SK-N-MC (cell line): ENCODE measurements around the gene SPSB1.

Experiments used
- DNase-seq: peaks from one replicate; pipeline ENCODE4 v3.0.0-alpha.2; 2011; ENCODE audit warnings: low read depth, low spot score
- H3K27ac ChIP-seq: fragments of 200-600 bp; sonication (generic); 2 replicates; pipeline ENCODE4 v1.5.1; 2016; ENCODE audit warnings: mixed run types
- H3K36me3 ChIP-seq: fragments of 200-600 bp; sonication (generic); 2 replicates; pipeline ENCODE4 v1.6.1; 2017; ENCODE audit warnings: antibody characterized with exemption, low read length, mixed read lengths; ENCODE audit not compliant: insufficient read depth
- H3K4me3 ChIP-seq: fragments of 200-600 bp; sonication (generic); 2 replicates; pipeline ENCODE4 v1.5.1; 2016
- H3K9ac ChIP-seq: fragments of 200-600 bp; sonication (generic); 2 replicates; pipeline ENCODE4 v1.8.0; 2017; ENCODE audit warnings: mixed run types, mixed read lengths; ENCODE audit not compliant: insufficient read length
- H3K9me3 ChIP-seq: fragments of 200-600 bp; sonication (generic); 2 replicates; pipeline ENCODE4 v1.6.1; 2017; ENCODE audit warnings: low read depth, mild to moderate bottlenecking, antibody characterized with exemption, low read length, moderate library complexity, mixed read lengths
- EZH2 ChIP-seq: fragments of 200-600 bp; sonication (generic); IDR thresholded peaks from one replicate; pipeline ENCODE4 v1.6.1; 2017; ENCODE audit warnings: antibody characterized with exemption
- FOXP2 ChIP-seq: optimal IDR thresholded peaks from 2 replicates; pipeline ENCODE3; 2011; ENCODE audit warnings: mild to moderate bottlenecking, moderate library complexity; ENCODE audit not compliant: insufficient read depth; ENCODE audit errors: extremely low read length, control extremely low read depth
- POLR2AphosphoS5 ChIP-seq: IDR thresholded peaks from 2 replicates; pipeline ENCODE4 v1.6.1; 2012; ENCODE audit warnings: mild to moderate bottlenecking, low read depth, low read length, borderline replicate concordance

SPSB1 gene

GRCh38 chr1:9399510-9400424 is 107.1 kb downstream of the SPSB1 start:
- H3K36me3 ChIP-seq, result no peaks in the 10 kb centered on the region
- no peak overlapping the region for H3K27ac ChIP-seq
- no peak overlapping the region for H3K4me3 ChIP-seq
- H3K9me3 ChIP-seq, result no peaks in the 10 kb centered on the region
- no peak for DNase-seq
- no peak overlapping the region for H3K9ac ChIP-seq
- TF ChIP-seq EZH2 (no peak), FOXP2 (no peak)

DNA sequence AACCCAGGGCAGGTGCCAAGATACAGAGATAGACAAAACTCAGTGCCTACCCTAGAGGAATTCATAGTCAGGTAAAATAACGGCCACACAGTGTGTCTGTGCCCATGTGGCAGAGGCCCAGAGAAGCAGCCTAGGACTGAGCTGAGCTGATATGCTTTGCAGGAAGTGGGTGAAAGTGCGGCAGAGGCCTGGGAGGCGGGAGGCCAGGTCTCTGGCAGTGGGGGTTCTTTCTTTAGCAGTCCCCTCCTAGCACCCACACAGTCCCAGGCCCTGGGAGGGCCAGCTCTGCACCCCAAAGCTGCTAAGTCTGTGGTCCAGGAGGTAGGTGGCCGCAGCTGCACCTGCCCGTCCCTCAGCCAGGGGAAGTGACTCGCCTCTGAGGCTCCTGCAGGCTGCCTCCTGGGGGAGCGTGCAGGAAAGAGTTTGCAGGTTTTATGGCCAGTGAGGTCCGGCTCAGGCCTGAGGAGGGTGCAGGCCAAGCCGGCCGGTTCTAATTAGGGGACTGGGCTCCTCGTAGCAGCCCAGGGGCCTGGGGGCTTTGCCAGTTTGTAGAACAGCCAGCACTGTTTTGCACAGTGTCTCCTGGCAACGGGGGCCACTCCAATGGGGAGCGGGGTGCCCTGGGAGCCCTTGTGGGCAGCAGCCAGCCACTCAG is 107.9 kb downstream of the SPSB1 start:
- TF ChIP-seq FOXP2 (no peak), POLR2AphosphoS5 (no peak), EZH2 (no peak)
- H3K36me3 ChIP-seq, result no peaks in the 10 kb centered on the region
- H3K4me3 ChIP-seq, result no peak overlapping the region
- DNase-seq, result no peak
- H3K9me3 ChIP-seq, result no peaks in the 10 kb centered on the region
- no peak overlapping the region for H3K27ac ChIP-seq
- H3K9ac ChIP-seq, result no peak overlapping the region

- Histone ChIP-seq H3K9me3 (no peaks in the 10 kb centered on the region), H3K27ac (no peak overlapping the region), H3K9ac (no peak overlapping the region), H3K4me3 (no peak overlapping the region), H3K36me3 (no peaks in the 10 kb centered on the region)
- TF ChIP-seq EZH2, result no peak
- no peak for TF ChIP-seq POLR2AphosphoS5
- no peak for TF ChIP-seq FOXP2
- DNase-seq, result no peak
These were observed 108.4 kb downstream of the SPSB1 start for GRCh38 chr1:9401080-9401453.

DNA sequence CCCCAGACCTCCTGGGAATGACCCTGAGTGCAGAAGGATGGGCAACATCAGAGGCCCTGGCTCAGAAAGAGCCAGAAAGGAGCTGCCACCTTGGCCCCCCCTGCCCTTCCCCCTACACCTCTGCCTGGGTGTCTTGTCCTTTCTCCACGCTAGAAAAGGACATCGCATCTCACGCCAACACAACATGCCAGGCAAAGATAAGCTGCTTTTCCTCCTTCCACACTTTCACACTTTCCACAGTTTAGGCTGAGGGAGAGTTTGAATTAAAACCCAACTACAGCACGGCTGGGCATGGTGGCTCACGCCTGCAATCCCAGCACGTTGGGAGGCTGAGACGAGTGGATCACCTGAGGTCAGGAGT is 109.5 kb downstream of the SPSB1 start:
- Histone ChIP-seq H3K9me3 (no peaks in the 10 kb centered on the region), H3K27ac (no peak overlapping the region), H3K4me3 (no peak overlapping the region), H3K9ac (no peak overlapping the region), H3K36me3 (no peaks in the 10 kb centered on the region)
- no peak for DNase-seq
- TF ChIP-seq FOXP2 (no peak), POLR2AphosphoS5 (no peak), EZH2 (no peak)

GRCh38 chr1:9402717-9403225 is 110.1 kb downstream of the SPSB1 start:
- no peak for DNase-seq
- Histone ChIP-seq H3K27ac (no peak overlapping the region), H3K9ac (no peak overlapping the region), H3K9me3 (no peaks in the 10 kb centered on the region), H3K4me3 (no peak overlapping the region), H3K36me3 (no peaks in the 10 kb centered on the region)
- TF ChIP-seq FOXP2 (no peak), EZH2 (no peak), POLR2AphosphoS5 (no peak)

GRCh38 chr1:9404117-9404914 is 111.6 kb downstream of the SPSB1 start:
- no peaks in the 10 kb centered on the region for H3K36me3 ChIP-seq
- no peak for DNase-seq
- no peaks in the 10 kb centered on the region for H3K9me3 ChIP-seq
- H3K9ac ChIP-seq, result no peak overlapping the region
- H3K4me3 ChIP-seq, result no peak overlapping the region
- TF ChIP-seq EZH2 (no peak), POLR2AphosphoS5 (no peak), FOXP2 (no peak)
- no peak overlapping the region for H3K27ac ChIP-seq

GRCh38 chr1:9406111-9406510 is 113.4 kb downstream of the SPSB1 start:
- Histone ChIP-seq H3K9ac (no peak overlapping the region), H3K27ac (no peak overlapping the region), H3K9me3 (no peaks in the 10 kb centered on the region), H3K36me3 (no peaks in the 10 kb centered on the region), H3K4me3 (no peak overlapping the region)
- DNase-seq, result no peak
- TF ChIP-seq POLR2AphosphoS5 (no peak), FOXP2 (no peak), EZH2 (no peak)

DNA sequence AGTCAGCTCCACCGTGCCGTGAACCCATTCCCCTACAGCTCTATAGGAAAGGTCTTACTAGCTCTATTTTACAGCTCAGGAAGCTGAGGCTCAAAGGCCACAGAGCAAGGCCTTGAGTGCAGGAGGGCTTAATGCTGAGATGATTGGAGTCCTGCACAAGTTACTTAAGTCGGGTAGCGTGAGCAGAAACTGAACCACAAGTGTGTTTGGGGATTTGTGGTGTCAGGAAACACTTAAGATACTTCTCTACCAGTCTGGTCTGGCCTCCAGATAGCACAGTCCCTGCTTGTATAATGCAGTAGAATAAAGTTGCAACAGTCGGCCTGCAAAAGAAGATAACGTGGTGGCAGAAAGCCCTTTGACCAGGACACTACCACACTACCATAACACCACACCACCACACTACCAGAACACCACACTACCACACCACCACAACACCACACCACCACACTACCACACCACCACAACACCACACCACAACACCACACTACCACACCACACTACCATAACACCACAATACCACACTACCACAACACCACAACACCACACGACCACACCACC is 118.1 kb downstream of the SPSB1 start:
- no peak overlapping the region for H3K4me3 ChIP-seq
- peak; percentile 16 for DNase-seq
- TF ChIP-seq EZH2 (no peak), POLR2AphosphoS5 (no peak), FOXP2 (no peak)
- 0 out of 2 replicates have a peak overlapping the region, but pooled peaks have one; percentile 10 for H3K27ac ChIP-seq
- no peaks in the 10 kb centered on the region for H3K36me3 ChIP-seq
- H3K9me3 ChIP-seq, result no peaks in the 10 kb centered on the region
- H3K9ac ChIP-seq, result no peak overlapping the region
